ENCODE data around the gene NFIC. TPM values are rescaled to one million over a fixed set of nuclear protein-coding genes. Genes with fewer than 3 reads are reported as not detected.
A peak's percentile ranks its signal among the peaks of the same experiment; 100 is the strongest.

The NFIC gene
- total RNA-seq, 6 donors from 2014 or later, result 96.1 to 175 (median 154) TPM

DNA sequence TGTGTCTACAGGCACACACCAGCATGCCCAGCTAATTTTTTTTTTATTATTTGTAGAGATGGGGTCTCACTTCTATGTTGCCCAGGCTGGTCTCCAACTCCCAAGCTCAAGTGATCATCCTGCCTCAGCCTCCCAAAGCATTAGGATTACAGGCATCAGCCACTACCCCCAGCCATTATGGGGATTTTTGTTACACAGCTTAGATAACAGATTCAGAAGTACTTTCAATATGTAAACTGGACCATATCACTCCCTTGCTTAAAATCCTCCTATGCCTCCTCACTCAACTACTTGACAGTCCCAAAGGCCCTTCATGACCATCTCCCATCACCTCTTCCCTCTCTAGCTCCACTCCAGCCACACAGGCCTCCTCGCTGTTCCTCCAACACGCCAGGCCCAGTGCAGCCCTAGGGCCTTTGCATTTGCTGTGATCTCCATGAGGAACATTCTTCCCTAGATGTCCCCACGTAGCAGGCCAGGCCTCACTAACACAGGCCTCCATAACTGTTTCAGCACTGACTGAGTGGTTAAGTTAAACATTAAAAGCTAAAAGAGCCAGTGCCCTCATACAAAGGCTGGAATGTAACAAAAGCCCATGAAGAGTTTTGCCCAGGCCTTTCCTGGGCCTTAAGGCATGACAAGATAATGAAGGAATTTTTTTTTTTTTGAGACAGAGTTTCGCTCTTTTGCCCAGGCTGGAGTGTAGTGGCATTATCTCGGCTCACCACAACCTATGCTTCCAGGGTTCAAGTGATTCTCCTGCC, 131.6 kb downstream of the NFIC start:
- H3K4me3 ChIP-seq, result no peak overlapping the region
- WGBS, 2 donors, result 94 to 99% methylated on average over 5 of the region's 5 CpGs
- no peak overlapping the region for H3K27ac ChIP-seq
- DNase-seq (no peak), ATAC-seq (ENCODE audit: low FRiP score in 2 of 2) (no peak)
- H3K4me1 ChIP-seq, result peaks cover 8 to 21% (median 13%) of the 10 kb centered on the region in 4 donors
- no peaks in the 10 kb centered on the region for H3K9me3 ChIP-seq
- peaks cover 4 to 38% (median 32%) of the 10 kb centered on the region in 4 donors for H3K36me3 ChIP-seq
- TF ChIP-seq, protein P1, sequence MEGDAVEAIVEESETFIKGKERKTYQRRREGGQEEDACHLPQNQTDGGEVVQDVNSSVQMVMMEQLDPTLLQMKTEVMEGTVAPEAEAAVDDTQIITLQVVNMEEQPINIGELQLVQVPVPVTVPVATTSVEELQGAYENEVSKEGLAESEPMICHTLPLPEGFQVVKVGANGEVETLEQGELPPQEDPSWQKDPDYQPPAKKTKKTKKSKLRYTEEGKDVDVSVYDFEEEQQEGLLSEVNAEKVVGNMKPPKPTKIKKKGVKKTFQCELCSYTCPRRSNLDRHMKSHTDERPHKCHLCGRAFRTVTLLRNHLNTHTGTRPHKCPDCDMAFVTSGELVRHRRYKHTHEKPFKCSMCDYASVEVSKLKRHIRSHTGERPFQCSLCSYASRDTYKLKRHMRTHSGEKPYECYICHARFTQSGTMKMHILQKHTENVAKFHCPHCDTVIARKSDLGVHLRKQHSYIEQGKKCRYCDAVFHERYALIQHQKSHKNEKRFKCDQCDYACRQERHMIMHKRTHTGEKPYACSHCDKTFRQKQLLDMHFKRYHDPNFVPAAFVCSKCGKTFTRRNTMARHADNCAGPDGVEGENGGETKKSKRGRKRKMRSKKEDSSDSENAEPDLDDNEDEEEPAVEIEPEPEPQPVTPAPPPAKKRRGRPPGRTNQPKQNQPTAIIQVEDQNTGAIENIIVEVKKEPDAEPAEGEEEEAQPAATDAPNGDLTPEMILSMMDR (IDR thresholded peaks at IDR 0.05), result no peak
- TF ChIP-seq EP300 (IDR thresholded peaks at IDR 0.05) (no peak), POLR2AphosphoS5 (IDR thresholded peaks at IDR 0.05) (no peak), POLR2A (IDR thresholded peaks at IDR 0.05) (no peak)
- H3K27me3 ChIP-seq, result no peaks in the 10 kb centered on the region

DNA sequence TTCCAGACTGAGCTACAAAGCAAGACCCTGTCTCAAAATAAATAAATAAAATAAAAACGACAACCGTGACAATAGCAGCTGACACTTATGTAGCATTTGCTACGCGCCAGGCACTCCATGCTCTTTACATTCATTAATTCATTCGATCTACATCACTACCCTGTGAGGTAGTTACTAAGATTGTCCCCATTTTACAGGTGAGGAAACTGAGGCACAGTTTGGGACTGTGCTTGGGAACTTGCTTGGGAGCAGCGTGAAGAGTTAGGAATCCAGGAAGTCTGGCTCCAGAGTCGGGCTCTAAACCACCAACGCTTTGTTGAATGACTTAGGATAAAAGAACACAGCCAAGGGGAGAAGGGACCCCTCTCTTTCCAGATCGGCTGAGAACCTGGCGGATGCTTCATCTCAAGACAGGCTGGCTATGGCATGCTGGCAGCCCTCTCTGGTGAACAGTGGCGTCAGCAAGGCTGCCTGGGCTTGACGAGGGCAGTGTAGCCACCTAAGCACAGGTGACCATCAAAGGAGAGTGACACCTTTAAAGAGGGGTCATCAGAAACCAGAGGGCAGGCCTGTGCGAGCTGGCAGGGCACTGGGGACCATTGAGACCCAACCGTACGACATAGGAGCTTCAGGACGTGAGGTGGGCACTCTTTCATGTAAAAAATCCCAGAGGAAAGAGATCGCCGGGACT, 133.5 kb downstream of the NFIC start:
- DNase-seq (no peak), ATAC-seq (ENCODE audit: low FRiP score in 2 of 2) (no peak)
- Histone ChIP-seq H3K27ac (peak overlapping the region; percentile 88 to 95 (median 92)), H3K36me3 (peaks cover 4 to 19% (median 15%) of the 10 kb centered on the region in 4 donors), H3K4me1 (peaks cover 8 to 26% (median 13%) of the 10 kb centered on the region in 4 donors), H3K4me3 (peak overlapping the region; percentile 81 to 98 (median 92)), H3K9me3 (no peaks in the 10 kb centered on the region), H3K27me3 (no peaks in the 10 kb centered on the region)
- 21 to 23% methylated on average over 16 to 18 of the region's 18 CpGs for WGBS, 2 donors
- TF ChIP-seq, protein P1 (IDR thresholded peaks at IDR 0.05), result no peak
- no peak for TF ChIP-seq POLR2A (IDR thresholded peaks at IDR 0.05)
- TF ChIP-seq EP300 (IDR thresholded peaks at IDR 0.05), result no peak

- peak; percentile 96 for DNase-seq
Observed at GRCh38 chr19:3500429-3501101, 134.2 kb downstream of the NFIC start, which contains the start of gene DOHH. Gene DOHH, minus strand, starts transcription at chr19:3500674. Its CDS starts 3,860 bp downstream, at chr19:3496814.

GRCh38 chr19:3501780-3502179, 135.4 kb downstream of the NFIC start:
- Histone ChIP-seq H3K4me1 (peaks cover 8 to 37% (median 18%) of the 10 kb centered on the region in 4 donors), H3K9me3 (no peaks in the 10 kb centered on the region), H3K4me3 (no peak overlapping the region), H3K27ac (no peak overlapping the region), H3K27me3 (no peaks in the 10 kb centered on the region), H3K36me3 (no peaks in the 10 kb centered on the region)
- DNase-seq (no peak), ATAC-seq (ENCODE audit: low FRiP score in 2 of 2) (no peak)
- TF ChIP-seq POLR2A (IDR thresholded peaks at IDR 0.05), result no peak
- TF ChIP-seq, protein P1 (IDR thresholded peaks at IDR 0.05), result no peak
- WGBS, 2 donors, result 93 to 95% methylated on average over 3 of the region's 3 CpGs

More at GRCh38 chr19:3500429-3501101, 134.2 kb downstream of the NFIC start, which contains the start of gene DOHH:
- Histone ChIP-seq H3K4me3 (peak within 1 kb of the TSS; percentile 81 to 98 (median 92)), H3K27me3 (no peaks in the 10 kb centered on the region), H3K4me1 (peaks cover 8 to 33% (median 17%) of the 10 kb centered on the region in 4 donors), H3K36me3 (peaks cover 4 to 12% (median 9%) of the 10 kb centered on the region in 4 donors), H3K9me3 (no peaks in the 10 kb centered on the region), H3K27ac (peak within 1 kb of the TSS; percentile 88 to 95 (median 92))
- peak; percentile 94 to 97 for ATAC-seq (ENCODE audit: low FRiP score in 2 of 2)
- TF ChIP-seq POLR2AphosphoS5 (IDR thresholded peaks at IDR 0.05) (peak; percentile 83 to 88), POLR2A (IDR thresholded peaks at IDR 0.05) (peak in 3 of 4 donors; percentile 37 to 64 (median 45)), EP300 (IDR thresholded peaks at IDR 0.05) (no peak)
- TF ChIP-seq, protein P1 (IDR thresholded peaks at IDR 0.05), result peak in 1 of 6 experiments; percentile 45
- 1% methylated on average over 21 to 42 of the region's 52 CpGs for WGBS, 2 donors

Measured in upper lobe of left lung (tissue), 6 donors.